Fibroblast of skin of abdomen (primary cell): ENCODE data around the gene CCM2L.

Source experiments
- DNase-seq: peaks from one replicate; pipeline ENCODE4 v3.0.0-alpha.2; 2013

CCM2L gene

DNA sequence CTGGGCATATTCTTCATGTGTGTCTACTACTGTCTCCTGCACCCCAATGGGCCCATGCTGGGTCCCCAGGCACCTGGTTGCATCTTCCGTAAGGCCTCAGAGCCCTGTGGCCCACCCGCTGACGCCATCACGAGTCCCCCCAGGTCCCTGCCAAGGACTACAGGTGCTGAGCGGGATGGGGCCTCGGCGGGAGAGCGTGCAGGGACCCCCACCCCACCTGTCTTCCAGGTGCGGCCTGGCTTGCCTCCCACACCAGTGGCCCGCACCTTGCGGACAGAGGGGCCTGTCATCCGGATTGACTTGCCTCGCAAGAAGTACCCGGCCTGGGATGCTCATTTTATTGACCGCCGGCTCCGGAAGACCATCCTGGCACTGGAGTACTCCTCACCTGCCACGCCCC lies 13.2 kb upstream of the CCM2L start:
- DNase-seq: no peak

DNA sequence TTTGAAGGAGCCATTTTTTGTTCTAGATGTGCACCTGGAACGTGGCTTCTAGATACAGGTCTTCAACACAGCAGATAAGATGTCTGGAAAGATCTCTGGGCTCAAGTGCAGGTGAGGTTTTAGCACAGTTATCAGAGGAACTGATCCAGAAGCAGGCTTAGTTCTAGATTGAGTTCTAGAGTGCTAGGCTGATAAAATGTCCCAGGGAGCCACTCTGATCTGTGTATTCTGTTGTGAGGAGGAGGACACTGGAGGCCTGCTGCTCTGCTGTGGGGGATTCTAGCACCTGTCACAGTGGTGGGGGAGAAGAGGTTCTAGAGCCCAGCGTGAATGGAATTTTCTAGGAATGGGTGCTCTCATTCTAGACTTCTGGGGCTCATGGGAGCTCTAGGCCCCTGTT lies 12.0 kb upstream of the CCM2L start:
- DNase-seq: no peak

DNA sequence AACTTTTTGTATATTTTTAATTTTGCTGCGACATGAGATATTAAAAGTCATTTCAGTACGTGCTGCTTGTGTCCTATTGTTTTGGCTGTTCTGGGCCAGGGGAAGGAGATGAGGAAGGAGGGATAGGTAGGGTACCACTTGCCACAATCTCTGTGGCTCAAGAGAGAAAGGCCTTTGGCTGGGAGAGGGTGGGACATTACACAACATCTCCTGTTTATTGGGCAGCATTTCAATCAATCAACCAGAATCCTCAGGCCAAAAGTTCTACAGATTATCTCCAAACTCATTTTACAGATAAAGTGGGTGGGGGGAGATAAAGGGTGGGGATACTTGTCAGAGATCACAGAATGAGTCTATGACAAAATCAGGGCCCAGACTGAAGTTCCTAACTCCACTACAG lies 6.9 kb upstream of the CCM2L start:
- no peak for DNase-seq

DNA sequence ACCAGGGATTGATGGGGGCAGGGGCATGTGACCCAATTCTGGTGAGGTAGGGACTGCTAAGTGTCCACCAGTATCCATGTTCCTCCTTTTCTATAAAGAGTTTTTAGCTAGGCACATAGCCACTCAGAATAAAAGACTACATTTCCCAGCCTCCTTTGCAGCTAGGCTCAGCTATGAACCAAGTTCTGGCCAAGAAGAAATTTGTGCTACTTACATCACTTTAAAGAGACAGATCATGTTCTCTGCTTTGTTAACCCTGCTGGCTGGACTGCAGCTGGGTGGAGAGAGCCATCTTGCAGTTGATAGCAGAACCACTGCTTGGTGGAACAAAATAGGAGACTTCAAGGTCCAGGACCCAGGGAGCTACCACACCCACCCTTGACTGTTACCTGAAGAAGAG lies 5.3 kb upstream of the CCM2L start:
- DNase-seq: no peak

DNA sequence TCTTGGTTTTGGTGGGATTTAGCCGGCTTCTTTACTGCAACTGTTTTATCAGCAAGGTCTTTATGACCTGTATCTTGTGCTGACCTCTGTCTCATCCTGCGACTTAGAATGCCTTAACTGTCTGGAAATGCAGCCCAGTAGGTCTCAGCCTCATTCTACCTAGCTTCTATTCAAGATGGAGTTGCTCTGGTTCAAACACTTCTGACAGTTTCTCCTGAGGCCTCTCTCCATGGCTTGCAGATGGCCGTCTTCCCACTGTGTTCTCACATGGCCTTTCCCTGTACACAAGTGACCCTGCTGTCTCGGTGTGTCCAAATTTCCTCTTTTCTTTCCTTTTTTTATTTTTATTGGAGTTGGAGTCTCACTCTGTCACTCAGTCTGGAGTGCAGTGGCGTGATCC lies 4.2 kb upstream of the CCM2L start:
- DNase-seq: no peak

DNA sequence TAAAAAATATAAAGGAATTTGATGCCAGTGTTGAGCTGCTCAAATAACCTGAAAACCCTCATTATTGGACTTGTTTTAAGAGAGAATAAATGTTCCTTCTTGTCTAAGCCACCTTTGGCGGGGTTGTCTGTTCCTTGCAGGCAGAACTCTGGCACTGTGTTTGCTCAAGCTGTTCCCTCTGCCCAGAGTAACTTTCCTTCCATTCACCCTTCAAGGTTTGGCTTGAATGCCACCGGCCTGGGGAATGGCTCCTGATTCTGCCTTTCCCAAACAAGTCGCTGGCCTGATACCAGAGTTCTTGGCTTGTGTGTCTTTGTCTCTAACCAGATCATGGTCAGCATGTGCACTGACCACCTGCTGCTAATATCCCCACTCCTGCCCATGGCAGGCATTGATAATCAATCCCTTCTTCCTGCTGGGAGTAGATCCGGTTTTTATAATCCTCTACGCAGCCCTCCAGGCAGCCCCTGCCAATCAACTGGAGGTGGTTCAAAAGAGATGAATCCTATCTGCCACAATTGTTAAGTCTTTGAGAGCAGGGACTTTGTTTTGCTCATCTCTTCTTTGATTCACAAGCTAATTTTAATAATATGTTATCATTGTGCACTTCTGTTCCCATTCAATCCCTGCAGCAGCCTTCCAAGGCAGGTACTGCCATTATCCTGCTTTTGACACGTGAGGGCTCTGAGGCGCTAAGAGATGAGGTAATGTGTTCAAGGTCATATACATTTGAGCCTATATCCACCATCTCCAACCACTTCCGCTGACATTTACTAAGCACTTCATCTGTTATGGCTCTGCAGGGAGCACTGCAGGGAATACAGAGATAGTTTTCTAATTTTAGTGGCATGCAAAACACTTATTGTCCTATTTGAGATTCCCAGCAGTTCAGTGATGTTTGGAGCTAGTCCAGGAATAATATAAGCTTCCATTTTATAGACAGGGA lies 3.1 kb upstream of the CCM2L start:
- no peak for DNase-seq

DNA sequence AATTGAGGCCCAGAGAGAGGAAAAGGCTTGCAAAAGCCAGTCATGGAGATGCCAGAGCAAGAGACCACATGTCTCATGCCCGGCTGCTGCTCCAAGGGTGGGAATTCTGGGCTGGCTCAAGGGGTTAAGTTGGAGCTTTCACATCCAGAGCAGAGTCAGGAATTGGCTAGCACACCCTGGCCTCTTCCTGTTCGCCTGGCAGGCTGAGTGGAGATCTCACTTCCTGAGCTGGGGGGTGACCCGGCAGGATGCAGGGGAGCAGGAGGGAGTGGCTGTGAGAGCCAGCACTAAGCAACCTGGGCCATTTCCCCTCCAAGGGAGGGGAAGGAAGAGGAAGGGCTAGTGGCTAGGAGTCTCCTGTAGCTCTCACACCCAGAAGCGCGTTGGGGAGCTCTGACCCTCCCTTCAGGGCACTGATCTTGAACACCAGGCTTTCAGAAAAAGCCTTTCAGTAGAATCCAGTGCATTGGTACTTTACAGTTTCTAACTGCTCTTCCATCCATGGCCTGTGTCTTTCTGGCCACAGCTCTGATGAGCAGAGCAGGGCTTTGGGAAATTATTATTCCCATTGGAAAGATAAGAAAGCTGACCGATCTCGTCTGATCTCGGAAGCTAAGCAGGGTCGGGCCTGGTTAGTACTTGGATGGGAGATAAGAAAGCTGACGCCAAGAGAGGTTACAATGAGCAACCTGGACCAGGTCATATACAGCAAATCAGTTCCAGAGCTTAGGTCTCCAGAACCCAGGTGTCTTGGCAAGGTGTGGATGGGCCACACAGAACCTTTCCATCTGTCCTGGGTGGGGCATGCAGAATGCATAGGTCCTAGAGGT lies 2.2 kb upstream of the CCM2L start:
- DNase-seq: no peak

DNA sequence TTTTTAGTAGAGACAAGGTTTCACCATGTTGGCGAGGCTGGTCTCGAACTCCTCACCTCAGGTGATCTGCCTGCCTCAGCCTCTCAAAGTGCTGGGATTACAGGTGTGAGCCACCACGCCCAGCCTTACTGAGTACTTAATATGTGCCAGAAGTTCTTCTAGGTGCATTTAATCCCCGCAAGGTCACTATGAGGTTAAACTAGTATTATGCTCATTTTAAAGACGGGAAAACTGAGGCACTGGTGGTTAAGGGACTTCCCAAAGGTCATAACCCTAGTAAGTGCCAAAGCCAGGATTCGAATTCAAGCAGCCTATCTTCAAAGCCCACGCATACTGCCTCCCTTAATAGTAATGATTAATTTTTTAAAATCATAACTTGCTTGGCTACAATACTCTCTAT lies 674 bp upstream of the CCM2L start:
- no peak for DNase-seq

DNA sequence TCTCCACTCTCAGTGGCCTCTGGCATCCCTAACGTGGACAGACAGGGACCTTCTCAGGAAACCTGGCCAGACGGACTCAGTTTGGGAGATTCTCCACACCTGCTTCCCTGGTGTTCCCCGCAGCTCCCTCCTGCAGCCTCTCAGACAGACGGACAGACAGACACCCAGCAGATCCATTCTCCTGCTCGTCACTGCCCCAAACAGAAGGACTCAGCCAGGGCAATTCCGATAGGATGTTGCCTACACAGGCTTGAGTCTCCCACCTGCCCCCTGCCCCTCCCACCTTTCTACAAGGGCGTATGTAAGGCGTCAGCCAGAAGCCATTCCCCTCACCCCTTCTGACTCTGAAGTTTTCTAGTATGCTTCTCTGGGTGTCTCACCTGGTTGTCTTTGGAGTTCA lies 428 bp downstream of the CCM2L start:
- DNase-seq: no peak

DNA sequence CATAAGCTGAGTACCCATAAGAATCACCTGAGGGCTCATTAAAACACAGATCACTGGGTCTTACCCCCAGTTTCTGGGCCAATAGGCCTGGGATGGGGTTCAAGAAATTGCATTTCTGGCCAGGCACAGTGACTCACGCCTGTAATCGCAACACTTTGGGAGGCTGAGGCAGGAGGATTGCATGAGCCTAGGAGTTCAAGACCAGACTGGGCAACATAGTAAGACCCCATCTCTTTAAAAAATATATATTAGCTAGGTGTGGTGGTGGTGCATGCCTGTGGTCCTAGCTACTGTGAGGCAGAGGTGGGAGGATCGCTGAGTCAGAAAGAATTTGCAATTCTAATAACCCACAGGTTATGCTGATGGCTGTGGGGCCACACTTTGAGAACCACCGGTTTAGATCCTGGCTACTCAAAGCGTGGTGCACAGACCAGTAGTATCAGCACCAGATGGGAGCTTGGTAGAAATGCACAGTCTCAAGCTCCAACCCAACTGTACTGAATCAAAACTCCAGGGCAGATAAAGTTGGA lies 2.0 kb downstream of the CCM2L start:
- no peak for DNase-seq

DNA sequence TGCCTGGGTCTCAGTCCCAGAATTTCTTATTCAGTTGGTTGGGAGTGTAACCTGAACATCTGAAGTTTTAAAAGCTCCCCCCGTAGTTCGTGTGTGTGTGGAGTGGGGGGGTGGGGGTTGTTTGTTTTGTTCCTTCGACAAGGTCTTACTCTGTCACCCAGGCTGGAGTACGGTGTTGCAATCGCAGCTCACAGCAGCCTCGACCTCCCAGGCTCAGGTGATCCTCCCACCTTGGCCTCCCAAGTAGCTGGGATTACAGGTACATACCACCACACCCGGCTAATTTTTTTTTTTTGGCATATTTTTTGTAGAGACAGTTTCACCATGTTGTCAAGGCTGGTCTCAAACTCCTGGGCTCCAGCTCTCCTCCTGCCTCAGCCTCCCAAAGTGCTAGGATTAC lies 3.1 kb downstream of the CCM2L start:
- DNase-seq: no peak

DNA sequence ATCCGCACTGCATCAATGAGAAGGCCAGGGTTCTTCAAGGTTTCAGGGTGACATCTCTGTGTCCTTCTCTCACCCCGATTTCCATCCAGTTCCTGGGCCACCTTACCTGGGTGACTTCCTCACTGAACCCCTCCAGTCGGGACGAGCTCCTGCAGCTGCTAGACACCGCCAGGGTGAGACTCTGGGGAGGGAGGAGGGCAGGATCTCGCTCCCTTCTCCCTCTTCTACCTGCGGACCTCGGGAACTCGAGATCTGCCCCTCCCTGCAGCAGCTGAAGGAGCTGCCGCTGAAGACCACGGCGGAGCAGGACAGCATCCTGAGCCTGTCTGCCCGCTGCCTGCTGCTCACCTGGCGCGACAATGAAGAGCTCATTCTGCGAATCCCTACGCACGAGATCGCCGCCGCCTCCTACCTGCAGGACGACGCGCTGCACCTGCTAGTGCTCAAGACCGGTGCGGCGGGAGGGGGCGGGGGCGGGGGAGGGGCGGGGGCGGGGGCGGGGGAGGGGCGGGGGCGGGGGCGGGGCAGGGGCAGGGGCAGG lies 7.5 kb downstream of the CCM2L start:
- DNase-seq: no peak

DNA sequence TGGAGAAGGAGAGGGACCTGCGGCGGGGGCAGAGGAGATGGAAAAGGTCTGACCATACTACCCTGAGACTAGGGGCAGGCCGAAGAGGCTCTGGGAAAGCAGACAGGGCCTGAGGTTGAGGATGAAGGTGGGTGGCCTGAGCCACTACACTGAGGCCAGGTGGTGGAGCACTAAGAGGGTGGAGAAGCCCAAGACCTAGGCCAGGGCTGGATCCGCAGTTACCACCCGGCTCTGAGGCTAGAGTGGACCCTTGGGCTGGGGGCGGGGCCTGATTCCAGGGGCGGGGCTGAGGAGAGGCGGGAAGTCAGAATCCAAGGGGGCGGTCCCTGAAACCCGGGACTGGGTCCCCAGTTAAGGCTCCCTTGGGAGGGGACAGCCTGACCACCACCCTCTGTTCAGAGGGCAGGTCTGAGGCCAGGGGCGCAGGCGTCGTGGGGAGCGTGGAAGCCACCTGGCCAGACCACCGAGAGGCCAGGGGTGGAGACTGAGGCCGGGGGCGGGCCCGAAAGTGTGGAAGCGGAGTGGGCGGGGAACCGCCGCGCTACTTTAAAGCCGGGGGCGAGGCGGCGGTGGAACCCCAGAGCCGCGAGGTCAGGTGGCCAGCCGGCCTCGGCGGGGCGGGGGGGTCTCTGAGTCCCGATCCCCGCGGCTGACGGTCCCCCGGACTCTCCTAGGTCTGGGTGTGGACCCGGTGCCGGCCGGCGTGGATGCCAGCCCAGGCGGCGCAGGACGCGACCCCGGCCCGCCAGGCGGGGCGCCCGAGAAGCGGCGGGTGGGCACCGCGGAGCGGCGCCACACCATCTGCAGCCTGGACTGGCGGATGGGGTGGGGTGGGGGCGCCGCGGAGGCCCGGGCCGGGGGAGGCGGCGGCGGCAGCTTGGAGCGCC lies 8.3 kb downstream of the CCM2L start:
- DNase-seq: no peak

DNA sequence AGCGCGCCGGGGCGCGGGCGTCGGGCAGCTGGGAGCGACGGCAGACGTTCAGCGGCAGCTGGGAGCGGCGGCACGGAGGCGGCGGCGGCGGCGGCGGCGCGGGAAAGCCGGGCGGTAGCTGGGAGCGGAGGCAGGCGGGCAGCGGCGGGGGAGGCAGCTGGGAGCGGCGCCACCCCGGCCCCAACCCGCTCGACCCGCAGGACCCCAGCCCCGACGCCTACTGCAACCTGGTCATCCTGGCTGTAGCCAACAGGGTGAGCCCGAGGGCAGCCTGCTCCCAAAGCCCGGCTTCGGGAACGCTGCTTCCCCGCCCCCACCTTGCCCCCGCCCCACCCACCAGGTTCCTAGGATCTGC lies 8.9 kb downstream of the CCM2L start:
- no peak for DNase-seq

DNA sequence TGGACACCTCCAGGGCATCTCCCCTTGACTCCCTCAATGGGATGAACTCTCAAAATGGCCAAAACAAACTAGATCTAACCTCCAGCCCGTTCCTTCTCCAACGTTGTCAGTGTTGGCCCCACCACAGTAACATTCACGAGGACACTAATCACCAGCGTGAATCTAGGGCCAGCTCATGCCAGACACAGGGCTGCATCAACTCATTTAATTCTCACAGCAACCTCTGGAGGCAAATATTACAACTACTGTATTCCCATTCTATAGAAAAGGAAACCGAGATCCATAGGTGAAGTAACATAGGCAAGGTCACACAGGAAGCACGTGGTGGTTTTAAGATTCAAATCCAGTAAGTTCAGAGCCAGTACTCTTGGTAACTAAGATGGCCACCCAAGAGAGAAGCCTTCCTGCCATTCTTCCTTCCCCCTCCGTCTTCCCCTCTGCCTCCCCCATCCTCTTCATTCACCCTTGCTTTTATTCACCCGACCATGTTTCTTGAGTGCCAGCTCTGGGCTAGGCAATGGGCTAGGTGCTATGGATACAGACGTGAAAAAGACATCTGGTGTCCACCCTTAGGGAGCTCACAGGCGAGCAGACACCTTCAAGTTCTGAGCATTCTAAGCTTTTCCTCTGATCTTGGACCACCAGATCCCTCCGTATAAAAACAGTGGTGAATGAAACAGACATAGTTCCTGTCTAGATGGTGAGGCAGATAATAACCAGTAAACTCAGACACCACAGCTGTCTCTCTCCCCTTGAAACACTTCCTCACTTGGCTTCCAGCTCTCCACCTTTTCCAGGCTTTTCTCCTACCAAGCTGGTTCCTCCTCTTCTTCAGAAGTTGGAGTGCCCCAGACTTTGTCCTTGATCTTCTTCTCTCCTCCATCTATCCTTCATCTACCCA lies 9.6 kb downstream of the CCM2L start:
- DNase-seq: no peak

DNA sequence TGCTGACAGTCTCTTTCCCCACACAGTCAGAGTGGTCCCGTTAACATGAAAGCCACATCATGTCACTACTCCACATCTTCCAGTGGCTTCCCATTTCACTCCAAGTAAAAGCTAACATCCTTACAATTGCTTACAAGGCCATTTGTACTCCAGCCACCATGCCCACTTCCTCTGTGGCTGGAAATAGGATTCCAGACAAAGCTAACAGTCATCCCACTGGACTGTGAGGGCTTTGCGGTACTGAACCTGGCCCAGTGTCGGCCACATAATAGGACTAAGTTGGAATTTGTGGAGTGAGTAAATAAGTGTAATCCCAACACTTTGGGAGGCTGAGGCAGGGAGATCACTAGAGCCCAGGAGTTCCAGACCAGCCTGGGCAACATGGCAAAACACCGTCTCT lies 10.9 kb downstream of the CCM2L start:
- no peak for DNase-seq

DNA sequence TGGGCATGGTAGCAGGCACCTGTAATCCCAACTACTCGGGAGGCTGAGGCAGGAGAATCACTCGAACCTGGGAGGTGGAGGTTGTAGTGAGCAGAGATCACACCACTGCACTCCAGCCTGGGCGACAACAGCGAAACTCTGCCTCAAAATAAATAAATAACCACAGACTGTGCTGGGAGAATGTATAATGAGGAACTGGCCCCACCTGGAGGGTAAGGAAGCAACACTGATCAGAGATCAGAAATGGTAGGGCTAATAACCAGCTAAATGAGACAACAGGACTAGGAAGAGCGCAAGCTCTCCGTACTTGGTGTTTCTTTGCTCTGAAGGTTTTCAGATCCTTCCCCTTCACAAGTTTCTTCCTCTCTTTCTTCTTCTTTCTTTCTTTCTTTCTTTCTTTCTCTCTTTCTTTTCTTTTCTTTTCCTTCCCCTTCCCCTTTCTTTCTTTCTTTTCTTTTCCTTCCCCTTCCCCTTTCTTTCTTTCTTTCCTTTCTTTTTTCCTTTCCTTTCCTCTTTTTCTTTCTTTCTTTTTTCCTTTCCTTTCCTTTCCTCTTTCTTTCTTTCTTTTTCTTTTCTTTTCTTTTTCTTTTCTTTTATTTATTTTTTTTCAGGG lies 14.6 kb downstream of the CCM2L start:
- DNase-seq: no peak

DNA sequence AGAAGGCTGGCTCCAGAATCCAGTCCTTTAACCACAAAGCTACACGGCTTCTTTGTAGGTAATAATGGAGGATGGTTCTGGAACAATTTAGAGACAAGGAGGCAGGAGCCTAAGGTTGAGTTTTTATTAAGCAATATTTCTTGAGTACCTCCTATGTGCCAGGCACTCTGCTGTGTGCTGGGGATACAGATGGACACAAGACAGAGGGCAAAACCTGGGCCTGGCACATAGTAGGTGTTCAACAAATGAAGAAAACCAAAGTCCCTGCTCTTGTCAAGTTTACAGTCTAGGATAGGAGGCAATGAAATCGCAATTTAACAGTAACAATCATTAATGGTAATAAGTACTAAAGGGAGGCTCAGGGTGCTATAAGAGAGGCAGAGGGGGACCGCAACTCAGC lies 17.4 kb downstream of the CCM2L start:
- DNase-seq: no peak

DNA sequence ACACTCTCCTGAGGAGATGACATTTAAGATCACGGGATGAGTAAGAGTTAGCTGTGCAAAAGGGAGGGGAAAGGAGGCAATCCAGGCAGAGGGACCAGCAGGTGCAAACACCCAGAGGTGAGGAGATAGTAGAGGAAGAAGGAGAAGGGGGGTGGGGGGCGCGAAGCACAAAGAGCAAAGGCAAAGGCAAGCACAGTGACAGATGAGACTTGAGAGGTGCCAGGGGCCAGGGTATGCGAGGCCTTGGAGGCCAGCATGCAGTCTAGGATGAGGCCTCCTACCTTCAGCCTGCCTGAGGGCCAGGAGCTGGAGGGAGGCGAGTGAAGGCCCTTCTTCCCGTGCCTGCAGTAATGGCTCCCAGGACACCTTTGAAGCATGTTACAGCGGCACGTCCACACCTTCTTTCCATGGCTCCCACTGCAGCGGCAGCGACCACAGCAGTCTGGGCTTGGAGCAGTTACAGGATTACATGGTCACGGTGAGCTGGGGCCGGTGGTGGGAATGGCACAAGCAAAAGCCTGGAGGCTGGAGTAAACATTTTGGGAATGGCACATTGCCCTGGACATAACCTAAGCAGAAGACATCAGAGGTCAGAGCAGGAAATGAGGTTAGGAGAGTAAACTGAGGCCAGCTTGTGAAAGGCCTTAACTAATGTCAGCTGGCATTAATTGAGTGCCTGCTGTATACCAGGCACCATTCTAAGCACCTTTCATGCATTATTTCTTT lies 18.6 kb downstream of the CCM2L start:
- DNase-seq: no peak

DNA sequence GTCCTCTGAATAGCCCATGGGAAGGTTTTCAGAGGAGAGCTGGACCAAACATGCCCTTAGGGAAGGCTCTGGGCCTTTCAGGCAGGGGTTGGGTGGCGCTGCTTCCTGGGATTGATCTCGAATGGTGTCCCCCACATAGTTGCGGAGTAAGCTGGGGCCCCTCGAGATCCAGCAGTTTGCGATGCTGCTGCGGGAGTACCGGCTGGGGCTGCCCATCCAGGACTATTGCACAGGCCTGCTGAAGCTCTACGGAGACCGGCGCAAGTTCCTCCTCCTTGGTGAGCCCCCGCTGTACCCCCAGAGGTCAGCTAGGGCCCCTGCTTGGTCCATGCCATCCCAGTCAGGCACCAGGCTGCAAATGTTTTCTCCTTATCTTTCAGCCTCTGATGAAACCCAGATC lies 19.3 kb downstream of the CCM2L start:
- no peak for DNase-seq
